HG03558 (cell line): Measurements from ENCODE around the gene APP.
A peak's percentile ranks its signal among the peaks of the same experiment; 100 is the strongest.

Source experiments
- ATAC-seq: cut with Tn5 transposase; IDR thresholded peaks from one replicate; pipeline ENCODE4 v1.9.1; 2021; ENCODE audit warnings: moderate number of reproducible peaks; ENCODE audit not compliant: unreplicated experiment; ENCODE audit errors: extremely low read depth

APP gene

GRCh38 chr21:26170471-26171257, at the start of gene APP:
APP (minus strand) TSS chr21:26170770; CDS start chr21:26170620, 150 bp downstream.
- ATAC-seq, result peak; percentile 63

DNA sequence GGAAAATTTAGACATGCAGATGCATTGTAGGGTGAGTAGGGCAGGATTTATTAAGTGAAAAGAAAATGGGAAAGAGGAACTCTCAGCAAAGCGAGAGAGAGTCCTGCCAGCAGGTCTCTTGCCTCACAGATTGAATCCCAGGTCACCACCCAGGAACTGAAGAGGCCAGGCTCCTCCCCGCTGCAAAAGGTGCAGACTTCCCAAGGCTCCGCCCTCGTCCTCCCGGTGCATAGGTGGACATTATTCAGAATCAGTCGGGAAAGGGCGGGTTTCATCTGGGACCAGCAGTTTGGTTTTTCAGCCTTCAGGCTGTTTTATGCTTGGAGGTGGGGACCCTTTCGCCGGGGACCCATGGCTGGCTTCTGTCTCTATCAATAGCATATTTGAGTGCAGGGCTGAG, 41.6 kb upstream of the APP start:
- ATAC-seq, result no peak

DNA sequence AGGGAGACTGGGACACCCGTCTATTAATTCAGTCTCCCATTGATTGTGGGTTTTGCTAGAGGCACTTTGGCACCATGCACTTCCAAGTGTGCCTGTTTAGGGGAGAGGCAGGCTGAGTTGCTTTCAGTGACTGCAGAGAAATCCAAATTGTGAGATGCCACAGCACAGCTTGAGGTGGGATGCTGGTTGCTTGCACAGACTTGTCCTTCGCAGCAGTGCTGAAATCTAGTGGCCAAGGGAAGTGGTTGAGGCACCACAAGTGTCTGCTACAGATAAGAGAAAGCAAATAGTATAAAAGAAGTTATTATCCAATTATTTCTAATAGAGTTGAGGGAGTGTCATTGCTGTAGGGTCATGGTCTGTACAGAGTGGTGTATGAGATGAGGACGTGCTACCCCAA, 40.0 kb upstream of the APP start:
- ATAC-seq, result no peak

- no peak for ATAC-seq
Observed at GRCh38 chr21:26207021-26207420, 36.5 kb upstream of the APP start.

DNA sequence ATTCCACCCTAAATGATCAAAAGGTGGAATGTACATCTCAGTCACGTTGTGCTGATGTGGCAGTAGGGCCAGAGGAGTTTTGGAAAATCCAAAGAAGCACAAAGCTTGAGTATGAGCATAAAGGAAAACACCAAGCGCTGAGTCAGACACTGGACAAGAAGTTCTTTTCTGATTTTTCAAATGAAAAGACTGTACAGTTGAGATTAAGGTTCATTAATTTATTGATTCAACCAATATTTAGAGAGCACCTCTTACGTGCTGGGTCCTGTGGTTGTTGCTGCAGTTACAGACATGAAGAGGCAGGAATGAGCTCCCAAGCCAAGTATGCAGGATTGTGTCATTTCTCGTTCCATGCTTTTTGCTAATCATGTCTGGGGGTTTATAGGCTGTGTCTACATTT, 28.9 kb upstream of the APP start:
- no peak for ATAC-seq

DNA sequence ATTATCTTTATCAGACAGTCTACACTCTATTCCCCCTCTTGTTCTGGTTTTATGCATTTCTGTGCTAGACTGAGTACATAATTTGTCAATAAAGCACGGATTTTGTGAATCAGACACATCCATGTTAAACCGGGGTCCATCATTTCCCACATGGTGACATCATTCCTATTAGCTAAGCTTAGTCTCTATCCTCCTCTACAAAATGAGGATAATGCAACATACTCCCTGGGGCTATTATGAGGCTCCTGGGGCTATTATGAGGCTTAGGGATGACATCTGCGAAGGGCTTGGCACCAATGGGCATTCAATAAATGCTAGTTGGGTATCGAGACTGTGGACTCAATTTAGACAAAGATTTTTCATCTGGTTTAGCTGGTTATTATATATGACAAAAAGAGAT, 25.1 kb upstream of the APP start:
- no peak for ATAC-seq

- no peak for ATAC-seq
Observed at GRCh38 chr21:26194811-26195251, 24.3 kb upstream of the APP start.

DNA sequence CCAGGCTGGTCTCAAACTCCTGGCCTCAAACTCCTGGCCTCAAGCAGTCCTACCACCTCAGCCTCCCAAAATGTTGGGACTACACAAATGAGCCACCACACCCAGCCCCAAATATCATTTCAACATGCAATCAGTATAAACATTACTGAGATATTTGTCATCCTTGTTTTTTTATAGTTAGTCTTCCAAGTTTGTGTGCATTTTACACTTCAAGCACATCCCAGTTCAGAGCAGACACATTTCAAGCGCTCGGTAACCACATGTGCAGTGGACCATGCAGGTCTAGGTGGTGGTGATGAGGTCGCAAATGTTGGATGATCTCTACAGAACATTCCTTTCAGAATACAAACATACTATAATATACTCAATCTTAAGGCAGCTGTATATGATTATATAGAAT, 23.8 kb upstream of the APP start:
- no peak for ATAC-seq

GRCh38 chr21:26191609-26192008, 21.0 kb upstream of the APP start:
- ATAC-seq, result no peak

DNA sequence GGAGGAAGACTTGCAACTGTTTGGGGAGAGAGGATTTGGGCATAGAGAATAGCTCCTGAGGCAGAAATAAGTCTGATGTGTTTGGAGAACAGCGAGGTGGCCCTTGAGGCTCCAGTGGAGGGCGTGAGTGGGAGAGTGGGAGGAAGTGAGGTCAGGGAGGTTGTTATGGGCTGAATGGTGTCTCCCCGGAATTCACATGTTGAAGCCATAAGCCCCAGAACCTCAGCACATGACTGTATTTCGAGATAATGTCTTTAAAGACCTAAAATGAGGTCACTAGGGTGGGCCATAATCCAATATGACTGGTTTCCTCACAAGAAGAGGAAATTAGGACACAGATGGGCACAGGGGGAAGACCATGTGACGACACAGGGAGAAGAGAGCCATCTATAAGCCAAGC, 17.9 kb upstream of the APP start:
- ATAC-seq, result no peak

- no peak for ATAC-seq
Observed at GRCh38 chr21:26185446-26185845, 14.9 kb upstream of the APP start.

DNA sequence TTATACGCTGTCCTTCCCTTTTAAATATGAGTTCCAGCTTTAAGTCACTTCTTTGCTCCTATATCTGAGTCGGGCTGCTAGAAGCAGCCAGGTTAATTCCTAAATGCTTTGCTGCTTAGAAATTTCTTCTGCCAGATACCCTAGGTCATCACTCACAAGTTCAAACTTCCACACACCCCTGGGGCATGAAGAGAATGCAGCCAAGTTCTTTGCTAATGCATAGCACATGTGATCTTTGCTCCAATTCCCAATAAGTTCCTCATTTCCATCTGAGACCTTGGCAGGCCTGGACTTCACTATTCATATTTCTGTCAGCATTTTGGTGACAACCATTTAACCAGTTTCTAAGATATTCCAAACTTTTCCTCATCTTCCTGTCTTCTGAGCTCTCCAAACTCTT, 14.5 kb upstream of the APP start:
- ATAC-seq, result no peak

DNA sequence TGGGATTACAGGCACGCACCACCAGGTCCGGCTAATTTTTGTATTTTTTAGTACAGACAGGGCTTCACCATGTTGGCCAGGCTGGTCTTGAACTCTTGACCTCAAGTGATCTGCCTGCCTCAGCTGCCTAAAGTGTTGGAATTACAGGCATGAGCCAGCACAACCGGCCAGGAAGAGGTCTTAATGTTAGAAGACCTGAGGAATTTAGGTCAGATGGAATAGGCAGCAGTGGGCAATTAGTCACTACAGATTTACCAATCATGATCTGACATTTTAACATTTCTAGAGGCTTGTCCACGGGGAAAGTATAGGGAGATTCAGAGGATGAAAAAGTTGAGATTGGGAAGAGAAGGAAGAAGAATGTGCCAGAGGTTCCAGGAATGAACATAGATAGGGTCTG, 8.9 kb upstream of the APP start:
- no peak for ATAC-seq

GRCh38 chr21:26177746-26178426, 7.3 kb upstream of the APP start:
- ATAC-seq, result no peak

- no peak for ATAC-seq
Observed at GRCh38 chr21:26177187-26177586, 6.6 kb upstream of the APP start.

GRCh38 chr21:26171258-26172100, 909 bp upstream of the APP start:
- ATAC-seq, result no peak

GRCh38 chr21:26169611-26170470, 729 bp downstream of the APP start:
- peak; percentile 2 for ATAC-seq

DNA sequence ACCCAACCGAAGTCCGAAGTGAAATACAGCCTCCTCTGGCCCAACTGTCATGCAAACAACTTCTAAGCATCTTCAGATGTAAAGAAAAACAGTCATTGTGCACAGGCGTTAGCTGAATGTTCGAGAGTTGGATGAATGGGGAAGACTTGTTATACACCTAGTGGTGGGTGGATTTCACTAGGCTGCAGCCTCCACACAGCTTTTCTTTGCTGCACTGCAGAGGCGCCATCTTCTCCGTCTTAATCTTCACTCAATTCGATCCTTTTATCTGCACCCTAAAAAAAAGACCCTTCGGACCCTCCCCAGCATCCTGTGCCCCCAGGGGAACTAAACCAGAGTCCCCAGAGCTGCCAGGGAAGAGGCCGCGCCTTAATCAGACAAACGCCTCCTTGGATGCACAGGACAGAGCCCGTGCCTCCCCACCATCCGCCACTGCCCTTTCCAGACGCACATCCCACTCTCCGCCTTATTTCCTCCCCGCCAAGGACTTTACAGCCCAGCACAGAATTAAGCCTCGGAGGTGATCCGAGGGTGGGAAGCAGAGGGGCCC, 1.4 kb downstream of the APP start:
- ATAC-seq, result peak; percentile 48

DNA sequence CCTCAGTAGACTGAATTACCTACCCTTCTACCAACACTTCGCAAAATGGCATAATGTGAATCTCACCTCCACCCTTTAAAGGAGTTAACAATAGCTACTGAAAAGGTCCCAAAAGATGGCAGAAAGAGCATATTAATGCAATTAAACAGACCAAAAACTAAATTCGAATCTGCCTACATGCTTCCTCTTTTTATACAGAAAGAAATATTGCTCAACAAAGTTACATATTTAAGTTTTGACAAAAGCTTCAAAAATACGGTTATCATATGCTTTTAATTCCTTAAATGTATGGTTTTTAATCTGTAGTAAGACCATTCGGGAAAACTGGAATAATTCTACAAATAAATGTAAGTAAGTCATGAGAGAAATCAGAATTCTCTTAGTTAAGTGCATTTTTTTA, 2.2 kb downstream of the APP start:
- ATAC-seq, result no peak

- ATAC-seq, result no peak
Observed at GRCh38 chr21:26167593-26167992, 3.0 kb downstream of the APP start.
